Neural progenitor cell (in vitro differentiated cells): ENCODE data around the gene STK26. TPM values are rescaled to one million over a fixed set of nuclear protein-coding genes. Genes with fewer than 3 reads are reported as not detected.
A peak's percentile ranks its signal among the peaks of the same experiment; 100 is the strongest.
"Not testable (repeated sequence)": the region's sequence is repeated elsewhere in the genome, so short reads cannot be mapped to it uniquely, and the experiment has no call there.

Experiments used
- DNase-seq: peaks from one replicate; pipeline ENCODE4 v3.0.0-alpha.2; 2016; ENCODE audit warnings: low spot score
- H2AFZ ChIP-seq: fragments of 200-600 bp; sonication (generic); replicated peaks from 2 replicates; pipeline ENCODE4 v1.6.1; 2016; ENCODE audit warnings: antibody characterized with exemption
- H3F3A ChIP-seq: fragments of 200-600 bp; sonication (generic); 2 replicates; pipeline ENCODE4 v1.6.1; 2016; ENCODE audit warnings: antibody characterized with exemption, low read depth
- H3K27ac ChIP-seq: fragments of 200-600 bp; sonication (generic); 2 replicates; pipeline ENCODE4 v1.5.1; 2016; ENCODE audit warnings: mild to moderate bottlenecking
- H3K27me3 ChIP-seq: fragments of 200-600 bp; sonication (generic); 2 replicates; pipeline ENCODE4 v1.6.1; 2016; ENCODE audit warnings: mild to moderate bottlenecking, moderate library complexity
- H3K36me3 ChIP-seq: fragments of 200-600 bp; sonication (generic); 2 replicates; pipeline ENCODE4 v1.5.1; 2016
- H3K4me1 ChIP-seq: fragments of 200-600 bp; sonication (generic); 2 replicates; pipeline ENCODE4 v1.6.1; 2016; ENCODE audit warnings: mixed run types
- H3K4me2 ChIP-seq: fragments of 200-600 bp; sonication (generic); 2 replicates; pipeline ENCODE4 v1.6.1; 2016
- H3K4me3 ChIP-seq: fragments of 200-600 bp; sonication (generic); 2 replicates; pipeline ENCODE4 v1.5.1; 2016
- H3K79me2 ChIP-seq: fragments of 200-600 bp; sonication (generic); 2 replicates; pipeline ENCODE4 v1.6.1; 2016; ENCODE audit warnings: low read depth
- H3K9ac ChIP-seq: fragments of 200-600 bp; sonication (generic); 2 replicates; pipeline ENCODE4 v1.6.1; 2016
- H3K9me3 ChIP-seq: fragments of 200-600 bp; sonication (generic); 2 replicates; pipeline ENCODE4 v1.5.1; 2016; ENCODE audit warnings: low read depth
- H4K20me1 ChIP-seq: fragments of 200-600 bp; sonication (generic); 2 replicates; pipeline ENCODE4 v1.6.1; 2016; ENCODE audit warnings: low read depth
- H3K27ac Mint-ChIP-seq: 3 replicates; pipeline ENCODE4 v1.8.0; 2021; ENCODE audit warnings: mixed read lengths
- H3K27me3 Mint-ChIP-seq: 2 replicates; pipeline ENCODE4 v1.8.0; 2022; ENCODE audit warnings: low read depth, mild to moderate bottlenecking, inconsistent platforms, moderate library complexity, mixed read lengths; ENCODE audit not compliant: insufficient read depth
- H3K36me3 Mint-ChIP-seq: 3 replicates; pipeline ENCODE4 v1.8.0; 2021; ENCODE audit warnings: mixed read lengths
- H3K4me1 Mint-ChIP-seq: 3 replicates; pipeline ENCODE4 v1.8.0; 2021; ENCODE audit warnings: mixed read lengths
- H3K4me3 Mint-ChIP-seq: 3 replicates; pipeline ENCODE4 v1.8.0; 2021; ENCODE audit warnings: mild to moderate bottlenecking, moderate library complexity, mixed read lengths
- H3K9me3 Mint-ChIP-seq: 3 replicates; pipeline ENCODE4 v1.8.0; 2020; ENCODE audit warnings: mixed read lengths
- EZH2 ChIP-seq: fragments of 200-600 bp; sonication (generic); IDR thresholded peaks from 2 replicates; pipeline ENCODE4 v1.6.1; 2017; ENCODE audit warnings: antibody characterized with exemption, mild to moderate bottlenecking, moderate library complexity
- EZH2phosphoT487 ChIP-seq: fragments of 200-600 bp; sonication (generic); IDR thresholded peaks from 2 replicates; pipeline ENCODE4 v1.6.1; 2017; ENCODE audit warnings: antibody characterized with exemption
- total RNA-seq: library from RNA; depleted of rRNA; stranded (reverse); fragments of >200 nt; gene quantifications from 2 replicates; pipeline ENCODE4 v1.2.3, GENCODE V29; 2015; ENCODE audit warnings: low replicate concordance
- TF ChIP-seq, protein P1 (sequence below): fragments of 200-600 bp; sonication (generic); IDR thresholded peaks from 2 replicates; pipeline ENCODE4 v1.5.1; 2017; ENCODE audit warnings: antibody characterized with exemption, mild to moderate bottlenecking

STK26 gene
- total RNA-seq, 1 donor from 2014 or later, result 182 TPM

DNA sequence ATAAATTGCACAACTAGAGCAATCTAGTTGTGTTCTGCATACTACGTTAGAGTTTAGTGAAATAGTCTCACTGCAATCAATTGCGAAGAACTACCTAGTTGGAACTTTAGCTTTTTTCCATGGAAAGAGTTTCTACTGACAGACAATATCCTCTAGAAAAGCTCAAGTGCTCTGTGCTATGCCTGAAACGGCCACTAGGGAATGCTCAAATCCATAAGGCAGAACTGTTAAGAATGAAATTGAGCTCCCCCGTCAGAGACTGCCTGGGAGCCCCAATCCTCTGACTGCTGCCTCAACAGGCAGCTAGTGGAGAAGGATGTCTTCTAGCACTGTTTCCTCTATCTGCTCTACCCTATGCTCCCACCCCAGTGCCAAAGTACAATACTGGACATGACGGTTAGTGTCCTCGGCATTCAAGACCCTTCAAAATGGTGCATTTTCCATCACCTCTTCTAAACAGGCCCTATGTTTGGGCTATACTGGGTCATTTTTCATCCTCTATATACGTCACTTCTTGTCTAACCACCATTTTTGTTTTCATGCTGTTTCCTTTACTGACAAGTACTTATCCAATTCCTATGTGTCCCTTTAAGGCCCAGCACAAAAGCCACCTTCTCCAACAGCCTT is 69.5 kb downstream of the STK26 start:
- TF ChIP-seq, protein P1, sequence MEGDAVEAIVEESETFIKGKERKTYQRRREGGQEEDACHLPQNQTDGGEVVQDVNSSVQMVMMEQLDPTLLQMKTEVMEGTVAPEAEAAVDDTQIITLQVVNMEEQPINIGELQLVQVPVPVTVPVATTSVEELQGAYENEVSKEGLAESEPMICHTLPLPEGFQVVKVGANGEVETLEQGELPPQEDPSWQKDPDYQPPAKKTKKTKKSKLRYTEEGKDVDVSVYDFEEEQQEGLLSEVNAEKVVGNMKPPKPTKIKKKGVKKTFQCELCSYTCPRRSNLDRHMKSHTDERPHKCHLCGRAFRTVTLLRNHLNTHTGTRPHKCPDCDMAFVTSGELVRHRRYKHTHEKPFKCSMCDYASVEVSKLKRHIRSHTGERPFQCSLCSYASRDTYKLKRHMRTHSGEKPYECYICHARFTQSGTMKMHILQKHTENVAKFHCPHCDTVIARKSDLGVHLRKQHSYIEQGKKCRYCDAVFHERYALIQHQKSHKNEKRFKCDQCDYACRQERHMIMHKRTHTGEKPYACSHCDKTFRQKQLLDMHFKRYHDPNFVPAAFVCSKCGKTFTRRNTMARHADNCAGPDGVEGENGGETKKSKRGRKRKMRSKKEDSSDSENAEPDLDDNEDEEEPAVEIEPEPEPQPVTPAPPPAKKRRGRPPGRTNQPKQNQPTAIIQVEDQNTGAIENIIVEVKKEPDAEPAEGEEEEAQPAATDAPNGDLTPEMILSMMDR, result peak; percentile 70
- TF ChIP-seq EZH2phosphoT487, result no peak
- no peak overlapping the region for H3K4me3 Mint-ChIP-seq

DNA sequence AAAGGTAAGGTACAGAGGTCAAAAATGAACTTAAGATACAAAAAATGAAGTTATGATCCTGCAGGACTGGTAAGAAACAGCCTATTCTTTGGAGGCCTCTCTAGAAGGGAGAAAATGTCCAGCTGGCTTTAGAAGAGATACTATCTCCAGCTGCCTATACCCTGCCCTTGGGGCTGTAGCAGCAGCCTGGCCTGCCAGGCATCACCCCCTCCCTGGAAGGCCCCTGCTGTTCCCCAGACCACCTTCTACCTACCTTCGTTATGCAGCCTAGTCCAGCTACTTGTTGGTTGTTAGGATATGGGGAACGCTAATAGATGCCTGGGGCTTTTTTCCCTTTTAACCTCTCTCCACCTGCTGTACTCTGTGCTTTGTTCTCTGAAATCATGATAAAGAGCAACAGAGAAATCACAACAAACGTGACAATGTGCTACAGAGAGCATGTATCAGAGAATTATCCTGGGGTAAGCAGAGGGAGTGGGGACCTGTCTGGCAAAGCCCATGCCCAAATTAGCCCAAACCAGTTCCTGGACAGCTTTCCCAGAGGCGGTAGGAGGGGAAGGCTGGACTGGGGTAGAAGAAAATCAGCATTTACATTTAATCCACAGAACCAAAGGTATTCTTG is 70.2 kb downstream of the STK26 start:
- Histone ChIP-seq H3K9ac (no peak overlapping the region), H3F3A (no peaks in the 10 kb centered on the region), H3K4me2 (no peak overlapping the region), H4K20me1 (no peaks in the 10 kb centered on the region), H3K4me3 (no peak overlapping the region), H3K27me3 (no peaks in the 10 kb centered on the region), H3K36me3 (no peaks in the 10 kb centered on the region), H3K27ac (no peak overlapping the region), H3K9me3 (peaks cover 9% of the 10 kb centered on the region), H3K79me2 (no peaks in the 10 kb centered on the region), H2AFZ (no peak overlapping the region), H3K4me1 (no peaks in the 10 kb centered on the region)
- Mint-ChIP-seq H3K9me3 (no peaks in the 10 kb centered on the region), H3K36me3 (no peaks in the 10 kb centered on the region), H3K27ac (no peak overlapping the region), H3K4me1 (peaks cover 4% of the 10 kb centered on the region), H3K27me3 (peaks cover 3% of the 10 kb centered on the region), H3K4me3 (no peak overlapping the region)
- DNase-seq, result no peak
- no peak for TF ChIP-seq EZH2phosphoT487
- TF ChIP-seq, protein P1, result no peak
- TF ChIP-seq EZH2, result no peak

More for the DNA sequence above, 69.5 kb downstream of the STK26 start:
- Histone ChIP-seq H3K79me2 (no peaks in the 10 kb centered on the region), H3K4me1 (no peaks in the 10 kb centered on the region), H3K27ac (no peak overlapping the region), H3K36me3 (no peaks in the 10 kb centered on the region), H3K9me3 (peaks cover 9% of the 10 kb centered on the region), H3K27me3 (no peaks in the 10 kb centered on the region), H3K4me2 (no peak overlapping the region), H2AFZ (no peak overlapping the region), H3K9ac (no peak overlapping the region), H3K4me3 (no peak overlapping the region), H4K20me1 (no peaks in the 10 kb centered on the region), H3F3A (no peaks in the 10 kb centered on the region)
- H3K27me3 Mint-ChIP-seq, result peaks cover 3% of the 10 kb centered on the region
- no peaks in the 10 kb centered on the region for H3K36me3 Mint-ChIP-seq
- DNase-seq, result peak; percentile 78
- H3K4me1 Mint-ChIP-seq, result peaks cover 4% of the 10 kb centered on the region
- peak overlapping the region; percentile 78 for H3K27ac Mint-ChIP-seq
- H3K9me3 Mint-ChIP-seq, result no peaks in the 10 kb centered on the region

DNA sequence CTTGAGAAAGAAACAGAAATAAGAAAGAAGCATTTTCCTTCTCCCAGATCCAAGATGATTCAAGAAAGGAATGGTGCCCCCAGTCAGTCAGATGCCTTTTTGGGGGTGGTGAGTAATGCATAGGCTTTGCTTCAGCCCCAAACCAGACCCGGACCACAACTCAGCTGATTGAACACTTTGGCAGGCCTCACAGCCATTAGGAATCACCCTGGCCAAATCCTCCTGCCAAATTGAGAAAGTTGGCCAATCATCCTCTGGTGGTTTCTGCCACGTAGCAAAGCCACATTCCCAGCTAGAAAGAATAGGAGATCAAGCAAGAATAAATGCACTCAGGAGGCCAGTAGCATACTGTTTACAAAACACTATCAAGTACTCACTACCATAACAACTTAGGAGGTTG is 71.1 kb downstream of the STK26 start:
- Mint-ChIP-seq H3K4me1 (peaks cover 4% of the 10 kb centered on the region), H3K9me3 (no peaks in the 10 kb centered on the region), H3K27me3 (peaks cover 3% of the 10 kb centered on the region), H3K36me3 (no peaks in the 10 kb centered on the region), H3K4me3 (no peak overlapping the region), H3K27ac (peak overlapping the region; percentile 34)
- H3K79me2 ChIP-seq, result no peaks in the 10 kb centered on the region
- no peak overlapping the region for H3K4me3 ChIP-seq
- no peak for DNase-seq
- H3K27ac ChIP-seq, result no peak overlapping the region
- TF ChIP-seq EZH2phosphoT487, result no peak
- TF ChIP-seq, protein P1, result no peak
- TF ChIP-seq EZH2, result no peak
- no peaks in the 10 kb centered on the region for H3F3A ChIP-seq
- no peak overlapping the region for H3K4me2 ChIP-seq
- peaks cover 6% of the 10 kb centered on the region for H3K9me3 ChIP-seq
- no peaks in the 10 kb centered on the region for H3K27me3 ChIP-seq
- no peak overlapping the region for H3K9ac ChIP-seq
- no peaks in the 10 kb centered on the region for H4K20me1 ChIP-seq
- H2AFZ ChIP-seq, result no peak overlapping the region
- no peaks in the 10 kb centered on the region for H3K36me3 ChIP-seq
- H3K4me1 ChIP-seq, result no peaks in the 10 kb centered on the region

DNA sequence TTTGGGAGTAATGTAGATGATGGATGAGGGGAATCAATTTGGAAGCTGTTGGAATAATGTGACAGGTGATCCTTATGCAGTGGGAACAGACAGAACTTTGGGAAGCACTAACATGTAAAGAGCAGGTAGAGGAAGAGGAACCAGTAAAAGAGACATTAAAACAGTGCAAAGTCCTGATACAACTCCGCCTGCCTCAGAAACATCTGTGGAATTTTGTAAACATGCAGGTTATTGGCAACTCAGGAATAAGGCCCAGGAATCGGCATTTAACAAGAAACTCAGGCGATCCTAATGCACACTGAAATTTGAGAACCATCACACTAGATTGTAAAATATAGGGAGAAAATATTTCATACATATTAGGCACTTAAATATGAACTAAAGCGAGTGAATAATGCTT is 75.6 kb downstream of the STK26 start:
- H3K4me1 ChIP-seq, H3K9me3 Mint-ChIP-seq, H3K36me3 Mint-ChIP-seq, H3K36me3 ChIP-seq, H3K27ac ChIP-seq, H2AFZ ChIP-seq, H3F3A ChIP-seq, H3K4me2 ChIP-seq, H3K9ac ChIP-seq, H4K20me1 ChIP-seq, H3K27me3 ChIP-seq, H3K79me2 ChIP-seq, H3K4me3 Mint-ChIP-seq, DNase-seq, H3K27ac Mint-ChIP-seq, H3K9me3 ChIP-seq, H3K27me3 Mint-ChIP-seq, H3K4me1 Mint-ChIP-seq, H3K4me3 ChIP-seq: not testable (repeated sequence)
